Cardiac muscle cell (in vitro differentiated cells and primary cell): ENCODE data around the gene NAV2. TPM values are rescaled to one million over a fixed set of nuclear protein-coding genes. Genes with fewer than 3 reads are reported as not detected.

Experiments used
- DNase-seq, 2 donors: peaks; one replicate each; pipeline versions ENCODE4 v3.0.0 to v3.0.0-alpha.2; 2010 to 2017; ENCODE audit warnings: low read depth in 1 of 2, low spot score in 1 of 2
- H3K27ac ChIP-seq: fragments of 200-600 bp; sonication (generic); 2 replicates; pipeline ENCODE4 v1.5.1; 2016
- H3K27me3 ChIP-seq: fragments of 200-600 bp; sonication (generic); 2 replicates; pipeline ENCODE4 v1.6.0; 2016; ENCODE audit warnings: control low read depth
- H3K36me3 ChIP-seq: fragments of 200-600 bp; sonication (generic); 2 replicates; pipeline ENCODE4 v1.5.1; 2016; ENCODE audit warnings: control low read depth
- H3K4me1 ChIP-seq: fragments of 200-600 bp; sonication (generic); 2 replicates; pipeline ENCODE4 v1.8.1; 2017; ENCODE audit warnings: low read depth, mild to moderate bottlenecking, mixed run types
- H3K4me3 ChIP-seq: fragments of 200-600 bp; sonication (generic); 2 replicates; pipeline ENCODE4 v1.5.1; 2016; ENCODE audit warnings: mild to moderate bottlenecking
- H3K9me3 ChIP-seq: fragments of 200-600 bp; sonication (generic); 2 replicates; pipeline ENCODE4 v1.5.1; 2017; ENCODE audit warnings: low read depth, mild to moderate bottlenecking, control low read depth
- CTCF ChIP-seq: IDR thresholded peaks from 2 replicates; pipeline ENCODE4 v1.5.1; 2012; ENCODE audit warnings: low read depth, mild to moderate bottlenecking, low read length
- polyA plus RNA-seq: library from polyadenylated mRNA; unstranded; fragments of >200 nt; fragmentation: Nextera tagmentation; extraction: Ambion mirVana; gene quantifications from 2 replicates; pipeline ENCODE4 v1.2.1, GENCODE V29; 2016
- total RNA-seq: library from RNA; depleted of rRNA; stranded (reverse); fragments of >200 nt; gene quantifications from 2 replicates; pipeline ENCODE4 v1.2.3, GENCODE V29; 2016

Gene NAV2
- total and polyA plus RNA-seq, 2 experiments from 2014 or later: 113 to 164 TPM

- TF ChIP-seq CTCF: no peak
- Histone ChIP-seq H3K36me3 (peaks cover 90% of the 10 kb centered on the region), H3K27me3 (no peaks in the 10 kb centered on the region), H3K9me3 (no peaks in the 10 kb centered on the region), H3K4me1 (no peaks in the 10 kb centered on the region), H3K4me3 (no peak overlapping the region), H3K27ac (peak overlapping the region; percentile 21)
- no peak for DNase-seq
These were observed 404.2 kb downstream of the NAV2 start for GRCh38 chr11:20116825-20117224.

GRCh38 chr11:20117291-20117690 lies 404.7 kb downstream of the NAV2 start:
- no peak for DNase-seq
- Histone ChIP-seq H3K27me3 (no peaks in the 10 kb centered on the region), H3K36me3 (peaks cover 85% of the 10 kb centered on the region), H3K4me1 (no peaks in the 10 kb centered on the region), H3K9me3 (no peaks in the 10 kb centered on the region), H3K27ac (peak overlapping the region; percentile 21), H3K4me3 (no peak overlapping the region)
- TF ChIP-seq CTCF: no peak

- no peaks in the 10 kb centered on the region for H3K27me3 ChIP-seq
- H3K36me3 ChIP-seq: peaks cover 76% of the 10 kb centered on the region
- no peak for TF ChIP-seq CTCF
- no peak overlapping the region for H3K4me3 ChIP-seq
- H3K4me1 ChIP-seq: no peaks in the 10 kb centered on the region
- DNase-seq: no peak
- no peaks in the 10 kb centered on the region for H3K9me3 ChIP-seq
- H3K27ac ChIP-seq: no peak overlapping the region
These were observed 405.6 kb downstream of the NAV2 start for GRCh38 chr11:20118209-20118608.

- DNase-seq: no peak
- H3K27ac ChIP-seq: peak overlapping the region; percentile 52
- no peaks in the 10 kb centered on the region for H3K27me3 ChIP-seq
- H3K4me3 ChIP-seq: no peak overlapping the region
- TF ChIP-seq CTCF: no peak
- H3K4me1 ChIP-seq: no peaks in the 10 kb centered on the region
- H3K36me3 ChIP-seq: peaks cover 65% of the 10 kb centered on the region
- no peaks in the 10 kb centered on the region for H3K9me3 ChIP-seq
These were observed 406.7 kb downstream of the NAV2 start for GRCh38 chr11:20119315-20119714.

DNA sequence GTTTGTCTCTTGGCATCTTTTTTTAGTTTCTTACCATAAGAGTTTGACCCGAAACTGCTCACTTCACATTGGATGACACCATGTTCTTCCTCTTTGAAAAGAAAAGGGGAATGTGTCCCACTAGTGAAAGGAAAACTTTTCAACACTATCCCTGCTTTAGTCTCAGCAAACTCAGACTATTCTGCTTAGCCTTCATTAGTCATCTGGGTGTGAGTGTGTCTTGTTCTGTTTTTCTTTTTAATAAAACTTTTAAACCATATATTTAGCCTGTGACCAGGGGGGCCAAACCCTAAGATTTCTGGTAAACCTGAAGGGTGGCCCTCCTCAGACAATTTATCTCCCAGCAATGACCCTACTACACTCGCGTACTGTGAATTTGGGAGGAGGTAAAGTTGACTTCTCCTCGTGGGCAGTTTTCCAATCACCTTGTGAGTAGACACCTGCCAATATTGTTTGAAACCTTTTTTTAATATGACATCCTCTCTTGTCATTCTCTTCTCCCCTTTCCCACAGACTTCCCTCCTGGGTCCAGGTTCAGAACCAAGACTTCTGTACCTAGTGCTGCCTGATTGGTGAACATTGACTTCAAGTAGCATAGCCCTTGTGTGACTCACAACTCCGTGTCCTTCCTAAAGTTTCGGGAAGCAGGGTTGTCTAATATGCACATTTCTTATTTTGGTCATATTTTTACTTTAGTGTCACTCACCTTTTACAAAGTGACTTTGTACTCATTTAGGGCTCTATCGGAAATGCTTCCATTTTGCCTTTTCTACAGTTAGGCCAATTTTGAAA lies 407.7 kb downstream of the NAV2 start:
- TF ChIP-seq CTCF: no peak
- Histone ChIP-seq H3K27me3 (no peaks in the 10 kb centered on the region), H3K4me3 (no peak overlapping the region), H3K27ac (peak overlapping the region; percentile 52), H3K4me1 (no peaks in the 10 kb centered on the region), H3K36me3 (peaks cover 55% of the 10 kb centered on the region), H3K9me3 (no peaks in the 10 kb centered on the region)
- no peak for DNase-seq
